Measurements from ENCODE around the gene NUTM2A. TPM values are rescaled to one million over a fixed set of nuclear protein-coding genes. Genes with fewer than 3 reads are reported as not detected.
"Not testable (repeated sequence)": the region's sequence is repeated elsewhere in the genome, so short reads cannot be mapped to it uniquely, and the experiment has no call there.

The NUTM2A gene, protein sequence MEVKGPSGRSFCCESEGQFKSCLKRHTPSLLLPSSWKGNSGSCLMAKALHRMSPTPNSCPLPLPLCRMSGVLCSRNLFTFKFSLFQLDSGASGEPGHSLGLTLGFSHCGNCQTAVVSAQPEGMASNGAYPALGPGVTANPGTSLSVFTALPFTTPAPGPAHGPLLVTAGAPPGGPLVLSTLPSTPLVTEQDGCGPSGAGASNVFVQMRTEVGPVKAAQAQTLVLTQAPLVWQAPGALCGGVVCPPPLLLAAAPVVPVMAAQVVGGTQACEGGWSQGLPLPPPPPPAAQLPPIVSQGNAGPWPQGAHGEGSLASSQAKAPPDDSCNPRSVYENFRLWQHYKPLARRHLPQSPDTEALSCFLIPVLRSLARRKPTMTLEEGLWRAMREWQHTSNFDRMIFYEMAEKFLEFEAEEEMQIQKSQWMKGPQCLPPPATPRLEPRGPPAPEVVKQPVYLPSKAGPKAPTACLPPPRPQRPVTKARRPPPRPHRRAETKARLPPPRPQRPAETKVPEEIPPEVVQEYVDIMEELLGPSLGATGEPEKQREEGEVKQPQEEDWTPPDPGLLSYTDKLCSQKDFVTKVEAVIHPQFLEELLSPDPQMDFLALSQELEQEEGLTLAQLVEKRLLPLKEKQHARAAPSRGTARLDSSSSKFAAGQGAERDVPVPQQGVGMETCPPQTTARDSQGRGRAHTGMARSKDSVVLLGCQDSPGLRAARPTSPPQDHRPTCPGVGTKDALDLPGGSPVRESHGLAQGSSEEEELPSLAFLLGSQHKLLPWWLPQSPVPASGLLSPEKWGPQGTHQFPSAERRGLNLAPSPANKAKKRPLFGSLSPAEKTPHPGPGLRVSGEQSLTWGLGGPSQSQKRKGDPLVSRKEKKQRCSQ
- 1.2 and 1.5 TPM in 2 replicates for total RNA-seq
- long read RNA-seq, partial matches to known transcripts, result 0 of 2 reads
- long read RNA-seq, other reads (novel, unspliced or antisense), result 2 of 2 reads

DNA sequence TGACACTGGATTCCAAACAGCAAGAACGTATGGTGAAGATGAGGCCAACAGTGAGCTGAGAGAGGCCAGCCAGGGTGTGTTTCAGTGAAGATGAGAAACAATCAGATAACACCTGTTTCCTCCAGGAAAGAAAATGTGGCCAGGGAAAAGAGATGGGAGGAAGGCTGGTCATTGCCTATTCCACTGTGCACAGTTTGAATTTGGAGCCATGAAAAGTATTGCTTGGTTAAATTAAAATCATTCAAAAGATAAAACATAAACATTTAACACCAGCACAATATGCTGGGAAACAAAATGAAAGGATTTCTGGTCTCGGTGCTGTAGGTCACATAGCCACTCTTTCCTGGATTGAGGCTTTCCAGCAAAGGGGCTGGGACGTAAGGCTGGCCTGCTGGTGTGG, at the start of gene NUTM2A:
Gene NUTM2A (plus strand): TSS at position 301 of the 400 bp plus-strand sequence. CDS start 383 bp downstream, outside the sequence.
- H3K4me1 Mint-ChIP-seq (ENCODE audit: unreplicated experiment); H3K36me3 Mint-ChIP-seq (ENCODE audit: unreplicated experiment); H3K9me3 Mint-ChIP-seq (ENCODE audit: unreplicated experiment); H3K27me3 Mint-ChIP-seq (ENCODE audit: unreplicated experiment); DNase-seq (ENCODE audit: extremely low spot score, unreplicated experiment); H3K4me3 Mint-ChIP-seq (ENCODE audit: unreplicated experiment); H3K27ac Mint-ChIP-seq (ENCODE audit: unreplicated experiment): not testable (repeated sequence)

- H3K36me3 Mint-ChIP-seq (ENCODE audit: unreplicated experiment); H3K27me3 Mint-ChIP-seq (ENCODE audit: unreplicated experiment); H3K9me3 Mint-ChIP-seq (ENCODE audit: unreplicated experiment); H3K27ac Mint-ChIP-seq (ENCODE audit: unreplicated experiment); H3K4me3 Mint-ChIP-seq (ENCODE audit: unreplicated experiment); H3K4me1 Mint-ChIP-seq (ENCODE audit: unreplicated experiment); DNase-seq (ENCODE audit: extremely low spot score, unreplicated experiment): not testable (repeated sequence)
Observed at GRCh38 chr10:87177587-87177986, 47.7 kb upstream of the NUTM2A start.

DNA sequence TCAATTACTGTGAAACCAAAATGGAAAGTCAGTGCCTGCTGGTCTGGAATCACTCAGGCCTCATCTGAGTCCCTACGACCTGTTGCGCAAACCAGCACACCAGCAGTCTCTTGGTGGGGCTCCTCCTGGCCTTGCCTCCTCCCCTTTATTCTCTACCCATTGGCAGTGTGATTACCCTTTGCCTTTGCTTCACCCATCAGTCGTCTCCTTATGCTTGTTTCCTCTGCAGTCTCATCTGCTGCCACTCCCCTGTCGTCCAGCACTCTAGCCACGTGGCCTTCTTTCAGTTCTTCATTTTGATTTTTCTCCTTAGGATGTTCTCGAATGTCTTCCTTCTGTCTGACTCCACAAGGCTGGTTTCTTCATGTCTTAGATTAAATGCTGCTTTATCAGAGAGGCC, 40.8 kb upstream of the NUTM2A start:
- DNase-seq (ENCODE audit: extremely low spot score, unreplicated experiment); H3K4me1 Mint-ChIP-seq (ENCODE audit: unreplicated experiment); H3K27me3 Mint-ChIP-seq (ENCODE audit: unreplicated experiment); H3K4me3 Mint-ChIP-seq (ENCODE audit: unreplicated experiment): not testable (repeated sequence)
- Mint-ChIP-seq H3K36me3 (ENCODE audit: unreplicated experiment) (peaks cover 31% of the 10 kb centered on the region), H3K27ac (ENCODE audit: unreplicated experiment) (peak overlapping the region; percentile 31), H3K9me3 (ENCODE audit: unreplicated experiment) (peaks cover 11% of the 10 kb centered on the region)

DNA sequence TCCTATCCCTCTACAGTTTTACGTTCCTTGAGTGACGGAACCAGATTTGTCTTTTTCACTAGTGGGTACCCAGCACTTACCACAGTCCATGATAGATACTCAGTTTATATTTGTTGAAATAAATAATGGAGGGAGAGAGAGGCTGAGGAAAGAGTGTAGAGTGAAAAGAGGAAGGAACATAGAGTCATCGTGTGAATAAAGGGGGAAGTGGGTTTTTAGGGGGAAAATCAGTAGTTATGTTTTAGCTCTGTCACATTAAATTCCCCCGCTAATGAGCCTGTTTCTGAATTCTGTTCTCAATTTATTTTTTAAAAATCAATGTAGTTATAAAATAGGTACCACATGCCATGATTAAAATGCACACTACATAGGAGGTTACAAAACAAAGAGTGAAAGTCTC, 39.2 kb upstream of the NUTM2A start:
- not testable (repeated sequence) for H3K4me1 Mint-ChIP-seq (ENCODE audit: unreplicated experiment); H3K4me3 Mint-ChIP-seq (ENCODE audit: unreplicated experiment); DNase-seq (ENCODE audit: extremely low spot score, unreplicated experiment); H3K27ac Mint-ChIP-seq (ENCODE audit: unreplicated experiment); H3K27me3 Mint-ChIP-seq (ENCODE audit: unreplicated experiment)
- peaks cover 34% of the 10 kb centered on the region for H3K36me3 Mint-ChIP-seq (ENCODE audit: unreplicated experiment)
- H3K9me3 Mint-ChIP-seq (ENCODE audit: unreplicated experiment), result peaks cover 11% of the 10 kb centered on the region

DNA sequence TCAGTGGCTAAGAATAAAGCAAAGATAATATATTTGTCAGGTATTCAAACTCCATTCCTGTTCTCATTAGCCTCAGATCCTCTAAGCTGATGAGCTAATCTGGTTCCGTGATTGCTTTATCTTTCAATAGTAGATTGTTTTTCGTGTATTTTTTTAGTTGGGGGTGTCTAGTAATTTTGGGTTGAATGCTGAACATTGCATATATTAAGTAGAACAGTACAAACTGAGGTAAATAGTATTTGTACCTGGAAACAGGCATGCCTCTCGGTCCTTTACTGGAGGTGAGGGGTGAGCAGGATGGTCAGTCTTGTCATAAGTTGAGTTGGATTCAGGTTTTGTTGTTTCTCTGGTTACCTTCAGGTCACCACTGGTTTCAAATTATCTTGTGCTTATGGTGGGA, 37.7 kb upstream of the NUTM2A start:
- H3K9me3 Mint-ChIP-seq (ENCODE audit: unreplicated experiment), result peaks cover 11% of the 10 kb centered on the region
- DNase-seq (ENCODE audit: extremely low spot score, unreplicated experiment); H3K4me3 Mint-ChIP-seq (ENCODE audit: unreplicated experiment); H3K27ac Mint-ChIP-seq (ENCODE audit: unreplicated experiment); H3K27me3 Mint-ChIP-seq (ENCODE audit: unreplicated experiment): not testable (repeated sequence)
- H3K4me1 Mint-ChIP-seq (ENCODE audit: unreplicated experiment), result peaks cover 11% of the 10 kb centered on the region
- peaks cover 39% of the 10 kb centered on the region for H3K36me3 Mint-ChIP-seq (ENCODE audit: unreplicated experiment)

DNA sequence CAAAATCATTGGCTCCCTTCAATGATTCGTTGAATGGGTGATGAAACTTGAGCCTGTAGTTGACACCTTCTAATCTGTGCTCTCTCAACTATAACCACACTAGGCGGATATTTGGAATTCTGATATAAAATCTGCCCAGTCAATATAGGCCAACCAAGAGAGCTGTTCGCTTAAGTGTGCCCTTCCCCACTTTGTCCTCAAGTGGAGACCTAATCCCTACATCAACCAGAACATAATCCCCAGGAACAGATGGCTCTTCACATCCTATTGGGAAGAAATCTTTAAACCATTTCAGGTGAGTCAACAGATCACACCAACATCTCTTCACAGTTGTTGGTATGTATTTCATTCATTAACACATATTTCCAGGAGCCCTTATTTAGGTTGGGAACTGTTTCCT, 33.4 kb upstream of the NUTM2A start:
- peaks cover 26% of the 10 kb centered on the region for H3K36me3 Mint-ChIP-seq (ENCODE audit: unreplicated experiment)
- H3K27me3 Mint-ChIP-seq (ENCODE audit: unreplicated experiment); DNase-seq (ENCODE audit: extremely low spot score, unreplicated experiment); H3K4me3 Mint-ChIP-seq (ENCODE audit: unreplicated experiment); H3K4me1 Mint-ChIP-seq (ENCODE audit: unreplicated experiment); H3K27ac Mint-ChIP-seq (ENCODE audit: unreplicated experiment); H3K9me3 Mint-ChIP-seq (ENCODE audit: unreplicated experiment): not testable (repeated sequence)

GRCh38 chr10:87200924-87201323, 24.3 kb upstream of the NUTM2A start:
- DNase-seq (ENCODE audit: extremely low spot score, unreplicated experiment); H3K27me3 Mint-ChIP-seq (ENCODE audit: unreplicated experiment); H3K27ac Mint-ChIP-seq (ENCODE audit: unreplicated experiment); H3K4me3 Mint-ChIP-seq (ENCODE audit: unreplicated experiment); H3K9me3 Mint-ChIP-seq (ENCODE audit: unreplicated experiment); H3K4me1 Mint-ChIP-seq (ENCODE audit: unreplicated experiment); H3K36me3 Mint-ChIP-seq (ENCODE audit: unreplicated experiment): not testable (repeated sequence)

- peaks cover 11% of the 10 kb centered on the region for H3K4me1 Mint-ChIP-seq (ENCODE audit: unreplicated experiment)
- not testable (repeated sequence) for H3K27me3 Mint-ChIP-seq (ENCODE audit: unreplicated experiment); DNase-seq (ENCODE audit: extremely low spot score, unreplicated experiment); H3K36me3 Mint-ChIP-seq (ENCODE audit: unreplicated experiment); H3K27ac Mint-ChIP-seq (ENCODE audit: unreplicated experiment); H3K9me3 Mint-ChIP-seq (ENCODE audit: unreplicated experiment); H3K4me3 Mint-ChIP-seq (ENCODE audit: unreplicated experiment)
Observed at GRCh38 chr10:87204801-87205200, 20.4 kb upstream of the NUTM2A start.

DNA sequence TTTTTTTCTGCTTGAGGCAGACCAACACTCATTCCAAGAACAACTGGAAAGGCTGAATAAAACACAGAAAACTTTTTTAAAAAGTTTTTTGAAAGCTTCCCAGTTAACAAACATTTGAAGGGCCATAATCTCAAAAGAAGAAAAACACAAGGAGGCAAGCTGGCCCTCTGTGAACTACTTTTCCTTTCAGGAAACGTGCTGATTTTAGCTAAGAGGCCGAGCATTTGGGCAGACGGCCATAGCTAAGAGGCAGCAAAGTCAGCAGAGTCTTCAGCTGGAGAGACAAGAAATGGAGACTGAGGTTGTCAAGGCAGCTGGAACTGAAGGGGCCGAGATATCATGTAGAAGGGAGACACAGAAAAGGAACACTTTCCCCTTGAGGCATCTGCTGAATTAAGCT, 18.3 kb upstream of the NUTM2A start:
- not testable (repeated sequence) for DNase-seq (ENCODE audit: extremely low spot score, unreplicated experiment); H3K36me3 Mint-ChIP-seq (ENCODE audit: unreplicated experiment); H3K9me3 Mint-ChIP-seq (ENCODE audit: unreplicated experiment); H3K27me3 Mint-ChIP-seq (ENCODE audit: unreplicated experiment); H3K4me3 Mint-ChIP-seq (ENCODE audit: unreplicated experiment)
- Mint-ChIP-seq H3K4me1 (ENCODE audit: unreplicated experiment) (peaks cover 14% of the 10 kb centered on the region), H3K27ac (ENCODE audit: unreplicated experiment) (peak overlapping the region; percentile 27)

- not testable (repeated sequence) for DNase-seq (ENCODE audit: extremely low spot score, unreplicated experiment); H3K36me3 Mint-ChIP-seq (ENCODE audit: unreplicated experiment)
- peaks cover 12% of the 10 kb centered on the region for H3K4me1 Mint-ChIP-seq (ENCODE audit: unreplicated experiment)
Observed at GRCh38 chr10:87210309-87210708, 14.9 kb upstream of the NUTM2A start.

GRCh38 chr10:87211848-87212247, 13.4 kb upstream of the NUTM2A start:
- not testable (repeated sequence) for H3K27ac Mint-ChIP-seq (ENCODE audit: unreplicated experiment); H3K36me3 Mint-ChIP-seq (ENCODE audit: unreplicated experiment); H3K9me3 Mint-ChIP-seq (ENCODE audit: unreplicated experiment); H3K27me3 Mint-ChIP-seq (ENCODE audit: unreplicated experiment); H3K4me3 Mint-ChIP-seq (ENCODE audit: unreplicated experiment); DNase-seq (ENCODE audit: extremely low spot score, unreplicated experiment)
- peaks cover 12% of the 10 kb centered on the region for H3K4me1 Mint-ChIP-seq (ENCODE audit: unreplicated experiment)

More at GRCh38 chr10:87210309-87210708, 14.9 kb upstream of the NUTM2A start:
- H3K27me3 Mint-ChIP-seq (ENCODE audit: unreplicated experiment); H3K27ac Mint-ChIP-seq (ENCODE audit: unreplicated experiment); H3K9me3 Mint-ChIP-seq (ENCODE audit: unreplicated experiment); H3K4me3 Mint-ChIP-seq (ENCODE audit: unreplicated experiment): not testable (repeated sequence)
